PC-3 (cell line): ENCODE results near the gene RDX.

ENCODE experiments used
- EZH2 ChIP-seq: fragments of 300-600 bp; sonication (generic); IDR thresholded peaks from one replicate; pipeline ENCODE4 v1.6.1; 2017; ENCODE audit warnings: antibody characterized with exemption, mild to moderate bottlenecking, low read length; ENCODE audit not compliant: unreplicated experiment
- EZH2phosphoT487 ChIP-seq: fragments of 300-600 bp; sonication (generic); IDR thresholded peaks from 2 replicates; pipeline ENCODE4 v1.6.1; 2018; ENCODE audit warnings: mild to moderate bottlenecking, antibody characterized with exemption, low read length, borderline replicate concordance
- TF ChIP-seq, protein P1 (sequence below): fragments of 300-600 bp; sonication (generic); conservative IDR thresholded peaks from 2 replicates; pipeline ENCODE4 v1.5.1; 2017; ENCODE audit warnings: antibody characterized with exemption, low read depth, mild to moderate bottlenecking, low read length

DNA sequence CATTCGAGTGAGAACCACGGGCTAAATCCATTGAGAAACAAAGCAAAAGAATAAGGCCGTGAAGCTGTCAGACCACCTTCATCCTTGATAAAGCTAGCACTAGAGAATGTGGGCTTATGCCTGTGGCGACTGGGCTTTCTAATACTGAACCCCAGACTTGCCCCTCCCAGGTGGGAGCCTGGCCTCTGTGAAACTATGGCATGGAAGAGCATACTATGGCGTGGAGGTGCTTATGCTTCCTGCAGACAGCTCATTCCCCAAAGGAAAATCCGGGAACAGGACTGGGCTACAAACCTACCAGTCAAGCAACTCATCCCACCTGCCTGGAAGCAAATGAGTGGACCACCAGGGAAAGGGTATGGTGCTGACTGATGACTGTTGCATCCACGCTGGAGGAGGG, 110.8 kb downstream of the RDX start:
- TF ChIP-seq, protein P1, sequence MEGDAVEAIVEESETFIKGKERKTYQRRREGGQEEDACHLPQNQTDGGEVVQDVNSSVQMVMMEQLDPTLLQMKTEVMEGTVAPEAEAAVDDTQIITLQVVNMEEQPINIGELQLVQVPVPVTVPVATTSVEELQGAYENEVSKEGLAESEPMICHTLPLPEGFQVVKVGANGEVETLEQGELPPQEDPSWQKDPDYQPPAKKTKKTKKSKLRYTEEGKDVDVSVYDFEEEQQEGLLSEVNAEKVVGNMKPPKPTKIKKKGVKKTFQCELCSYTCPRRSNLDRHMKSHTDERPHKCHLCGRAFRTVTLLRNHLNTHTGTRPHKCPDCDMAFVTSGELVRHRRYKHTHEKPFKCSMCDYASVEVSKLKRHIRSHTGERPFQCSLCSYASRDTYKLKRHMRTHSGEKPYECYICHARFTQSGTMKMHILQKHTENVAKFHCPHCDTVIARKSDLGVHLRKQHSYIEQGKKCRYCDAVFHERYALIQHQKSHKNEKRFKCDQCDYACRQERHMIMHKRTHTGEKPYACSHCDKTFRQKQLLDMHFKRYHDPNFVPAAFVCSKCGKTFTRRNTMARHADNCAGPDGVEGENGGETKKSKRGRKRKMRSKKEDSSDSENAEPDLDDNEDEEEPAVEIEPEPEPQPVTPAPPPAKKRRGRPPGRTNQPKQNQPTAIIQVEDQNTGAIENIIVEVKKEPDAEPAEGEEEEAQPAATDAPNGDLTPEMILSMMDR: no peak
- TF ChIP-seq EZH2: no peak
- no peak for TF ChIP-seq EZH2phosphoT487
